ENCODE data around the gene DYRK2. TPM values are rescaled to one million over a fixed set of nuclear protein-coding genes. Genes with fewer than 3 reads are reported as not detected.
"Not testable (repeated sequence)": the region's sequence is repeated elsewhere in the genome, so short reads cannot be mapped to it uniquely, and the experiment has no call there.

The DYRK2 gene
- polyA plus RNA-seq, 1 experiment, result 38.4 TPM

DNA sequence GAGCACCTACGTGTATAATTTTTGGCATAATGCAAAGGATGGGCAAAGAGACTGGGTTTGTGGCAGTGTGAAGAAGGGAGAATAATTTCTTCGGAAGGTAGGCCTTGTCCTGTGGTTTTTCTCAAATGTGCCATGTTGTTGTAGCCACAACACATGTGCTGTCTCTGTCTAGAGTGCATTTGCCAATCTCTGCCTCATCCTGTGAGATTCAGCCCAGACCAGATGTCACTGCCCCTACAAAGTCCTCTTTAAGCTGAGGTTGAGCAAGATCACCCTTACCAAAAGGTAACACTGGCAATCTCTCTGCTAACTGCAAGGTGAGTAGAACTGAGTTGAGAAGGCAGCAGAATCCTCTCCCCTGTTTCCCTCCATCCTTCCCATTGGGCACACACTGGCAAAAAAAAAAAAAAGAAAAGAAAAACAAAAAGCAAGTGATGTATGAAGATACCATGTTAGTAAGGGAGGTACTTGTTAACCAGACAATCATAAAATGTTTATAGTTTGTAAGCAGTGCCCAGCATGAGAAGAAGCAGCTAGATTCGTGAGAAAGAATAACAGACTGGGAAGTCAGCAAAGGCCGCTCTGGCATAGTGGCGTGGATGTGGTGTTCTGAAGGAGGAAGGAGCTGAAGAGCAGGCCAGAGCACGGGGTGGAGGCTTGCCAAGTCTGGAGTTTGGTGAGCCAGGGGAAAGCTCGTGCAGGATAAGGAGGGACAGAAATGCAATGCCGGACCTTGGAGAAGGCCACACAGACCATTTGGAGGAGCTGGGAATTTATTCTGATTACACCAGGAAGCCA is 18.9 kb downstream of the DYRK2 start:
- POLR2A ChIA-PET, result interaction anchor here (0.6 kb wide), 1 partner anchor 239 kb away, joined by 3 read pairs; no protein-coding TSS in a partner anchor
- no peak for TF ChIP-seq CTCF (IDR thresholded peaks at IDR 0.05; ENCODE audit: insufficient read depth, low read depth, low read length)
- CTCF ChIA-PET, result interaction anchor here (0.6 kb wide), 1 partner anchor 83 kb away, joined by 3 read pairs; no protein-coding TSS in a partner anchor
- Histone ChIP-seq H3K27me3 (ENCODE audit: control insufficient read depth, insufficient read depth, low read length) (no peaks in the 10 kb centered on the region), H3K36me3 (ENCODE audit: control insufficient read depth, insufficient read depth, low read length) (no peaks in the 10 kb centered on the region), H3K4me3 (ENCODE audit: low read depth, low read length) (no peak overlapping the region)
- DNase-seq (ENCODE audit: low read depth), result no peak

DNA sequence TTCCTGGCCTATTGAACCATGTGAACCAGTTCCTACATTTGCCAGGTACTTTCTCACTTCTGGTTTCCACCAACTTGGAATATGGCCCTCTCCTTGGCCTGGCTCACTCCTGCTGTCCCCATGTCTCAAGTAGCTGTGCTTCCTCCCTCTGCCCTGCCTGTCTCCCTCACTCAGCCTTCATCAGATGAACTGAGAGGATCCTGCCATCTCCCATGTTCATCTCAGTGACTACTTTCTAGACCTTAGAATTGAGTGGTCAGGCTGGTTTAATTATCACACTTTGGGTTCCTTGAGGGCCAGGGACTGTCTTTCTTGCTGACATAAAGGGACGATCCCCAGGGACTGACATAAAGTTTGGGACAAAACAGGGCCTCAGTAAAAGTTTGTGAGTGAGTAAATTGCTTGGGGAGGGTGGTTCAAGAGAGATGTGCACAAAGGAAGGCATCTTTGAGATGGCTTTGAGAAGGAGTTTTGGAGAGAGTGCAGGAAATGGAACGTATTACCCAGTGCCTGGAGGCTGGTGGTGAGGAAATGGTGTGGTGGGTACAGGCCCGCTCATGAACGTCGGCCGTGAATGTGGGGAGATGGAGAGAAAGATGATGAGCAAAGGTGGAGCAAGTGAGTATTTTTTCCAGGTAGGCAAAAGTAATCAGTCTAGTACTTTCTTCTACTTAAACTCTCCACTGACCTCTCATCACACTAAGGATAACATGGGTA is 20.8 kb downstream of the DYRK2 start:
- DNase-seq (ENCODE audit: low read depth), result no peak
- H3K4me3 ChIP-seq (ENCODE audit: low read depth, low read length), result no peak overlapping the region
- POLR2A ChIA-PET, result no interaction called here
- CTCF ChIA-PET, result no interaction called here
- H3K27me3 ChIP-seq (ENCODE audit: control insufficient read depth, insufficient read depth, low read length), result no peaks in the 10 kb centered on the region
- no peaks in the 10 kb centered on the region for H3K36me3 ChIP-seq (ENCODE audit: control insufficient read depth, insufficient read depth, low read length)
- no peak for TF ChIP-seq CTCF (IDR thresholded peaks at IDR 0.05; ENCODE audit: insufficient read depth, low read depth, low read length)

DNA sequence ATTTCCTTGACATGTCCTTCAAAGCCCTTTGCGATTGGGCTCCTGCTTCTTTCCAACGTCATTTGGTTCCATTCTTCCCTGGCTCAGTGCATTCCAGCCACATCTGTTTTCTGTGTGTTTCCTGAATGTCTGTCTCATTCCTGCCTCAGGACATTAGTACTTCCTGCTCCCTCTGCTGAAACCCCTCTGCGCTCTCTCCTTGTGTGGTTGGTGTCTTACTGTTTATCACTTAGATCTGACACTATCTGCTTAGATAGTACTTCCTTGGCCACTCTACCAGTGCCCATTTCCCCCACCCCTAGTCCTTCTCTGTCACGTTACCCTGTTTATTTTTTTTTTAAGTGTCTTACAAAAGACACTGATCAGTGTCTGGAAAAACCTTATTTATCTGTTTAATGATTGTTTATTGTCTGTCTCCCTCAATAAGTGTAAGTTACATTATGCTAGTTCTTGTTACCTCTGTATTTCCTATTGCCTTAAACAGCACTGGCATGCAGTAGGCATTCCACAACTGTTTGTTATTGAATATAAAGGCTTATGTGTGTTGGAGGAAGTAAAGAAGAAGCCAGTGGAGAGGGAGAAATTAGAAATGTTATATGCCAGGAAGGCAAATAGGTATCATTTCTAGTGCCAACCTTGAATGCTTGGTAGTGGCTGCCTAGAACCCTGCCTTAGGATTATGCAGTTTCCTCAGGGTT is 21.5 kb downstream of the DYRK2 start:
- DNase-seq (ENCODE audit: low read depth), result no peak
- POLR2A ChIA-PET, result no interaction called here
- Histone ChIP-seq H3K36me3 (ENCODE audit: control insufficient read depth, insufficient read depth, low read length) (no peaks in the 10 kb centered on the region), H3K27me3 (ENCODE audit: control insufficient read depth, insufficient read depth, low read length) (no peaks in the 10 kb centered on the region), H3K4me3 (ENCODE audit: low read depth, low read length) (no peak overlapping the region)
- TF ChIP-seq CTCF (IDR thresholded peaks at IDR 0.05; ENCODE audit: insufficient read depth, low read depth, low read length), result no peak
- CTCF ChIA-PET, result no interaction called here

GRCh38 chr12:67671419-67671818 is 22.9 kb downstream of the DYRK2 start:
- no peaks in the 10 kb centered on the region for H3K36me3 ChIP-seq (ENCODE audit: control insufficient read depth, insufficient read depth, low read length)
- no peak for TF ChIP-seq CTCF (IDR thresholded peaks at IDR 0.05; ENCODE audit: insufficient read depth, low read depth, low read length)
- no peak overlapping the region for H3K4me3 ChIP-seq (ENCODE audit: low read depth, low read length)
- peak; percentile 52 for DNase-seq (ENCODE audit: low read depth)
- CTCF ChIA-PET, result no interaction called here
- no peaks in the 10 kb centered on the region for H3K27me3 ChIP-seq (ENCODE audit: control insufficient read depth, insufficient read depth, low read length)
- POLR2A ChIA-PET, result no interaction called here

DNA sequence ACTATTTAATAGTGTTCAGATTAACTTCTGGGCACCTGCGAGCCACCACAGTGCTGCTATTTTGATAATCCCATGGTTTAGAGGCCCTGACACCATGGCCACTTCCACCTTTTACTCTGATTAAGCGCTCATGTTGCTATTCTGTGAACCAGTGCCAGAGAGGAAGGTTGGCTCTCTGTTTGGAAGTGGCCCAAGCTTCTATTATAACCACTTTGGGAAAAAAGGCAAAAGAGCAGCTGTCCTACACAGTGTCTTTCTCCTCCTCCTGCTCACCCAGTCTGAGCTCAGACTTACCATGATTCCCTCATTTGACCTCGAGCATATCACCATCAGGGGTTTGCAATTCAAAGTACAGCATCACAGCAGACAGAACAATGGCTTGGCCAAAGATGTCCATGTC is 23.3 kb downstream of the DYRK2 start:
- no peak for TF ChIP-seq CTCF (IDR thresholded peaks at IDR 0.05; ENCODE audit: insufficient read depth, low read depth, low read length)
- Histone ChIP-seq H3K4me3 (ENCODE audit: low read depth, low read length) (no peak overlapping the region), H3K27me3 (ENCODE audit: control insufficient read depth, insufficient read depth, low read length) (no peaks in the 10 kb centered on the region), H3K36me3 (ENCODE audit: control insufficient read depth, insufficient read depth, low read length) (no peaks in the 10 kb centered on the region)
- DNase-seq (ENCODE audit: low read depth), result no peak
- ChIA-PET CTCF (no interaction called here), POLR2A (no interaction called here)

DNA sequence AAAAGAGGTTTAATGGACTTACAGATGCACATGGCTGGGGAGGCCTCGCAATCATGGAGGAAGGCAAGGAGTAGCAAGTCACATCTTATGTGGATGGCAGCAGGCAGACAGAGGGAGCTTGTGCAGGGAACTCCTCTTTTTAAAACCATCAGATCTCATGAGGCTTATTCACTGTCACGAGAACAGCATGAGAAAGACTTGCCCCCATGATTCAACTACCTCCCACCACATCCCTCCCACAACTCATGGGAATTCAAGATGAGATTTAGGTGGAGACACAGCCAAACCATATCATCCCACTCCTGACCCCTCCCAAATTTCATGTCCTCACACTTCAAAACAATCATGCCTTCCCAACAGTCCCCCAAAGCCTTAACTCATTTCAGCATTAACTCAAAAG is 24.0 kb downstream of the DYRK2 start:
- H3K27me3 ChIP-seq (ENCODE audit: control insufficient read depth, insufficient read depth, low read length); H3K4me3 ChIP-seq (ENCODE audit: low read depth, low read length); CTCF ChIA-PET; DNase-seq (ENCODE audit: low read depth); H3K36me3 ChIP-seq (ENCODE audit: control insufficient read depth, insufficient read depth, low read length); POLR2A ChIA-PET: not testable (repeated sequence)

DNA sequence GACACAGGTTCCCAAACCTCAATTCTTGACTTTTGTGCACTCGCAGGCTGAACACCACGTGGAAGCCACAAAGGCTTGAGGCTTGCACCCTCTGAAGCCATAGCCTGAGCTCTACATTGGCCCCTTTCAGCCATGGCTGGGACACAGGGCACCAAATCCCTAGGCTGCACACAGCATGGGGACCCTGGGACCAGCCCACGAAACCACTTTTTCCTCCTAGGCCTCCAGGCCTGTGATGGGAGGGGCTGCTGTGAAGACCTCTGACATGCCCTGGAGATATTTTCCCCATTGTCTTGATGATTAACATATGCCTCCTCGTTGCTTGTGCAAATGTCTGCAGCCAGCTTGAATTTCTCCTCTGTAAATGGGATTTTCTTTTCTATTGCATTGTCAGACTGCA is 25.0 kb downstream of the DYRK2 start:
- CTCF ChIA-PET, POLR2A ChIA-PET: not testable (repeated sequence)

More for the DNA sequence above, 25.0 kb downstream of the DYRK2 start:
- not testable (repeated sequence) for H3K36me3 ChIP-seq (ENCODE audit: control insufficient read depth, insufficient read depth, low read length); H3K27me3 ChIP-seq (ENCODE audit: control insufficient read depth, insufficient read depth, low read length); DNase-seq (ENCODE audit: low read depth); H3K4me3 ChIP-seq (ENCODE audit: low read depth, low read length)

Data from BJ (cell line).